Neural cell (in vitro differentiated cells): ENCODE results near the gene SLC8A3.

Experiments used
- EP300 ChIP-seq: fragments of 450-650 bp; conservative IDR thresholded peaks from 2 replicates; pipeline ENCODE4 v1.6.1; 2014; ENCODE audit warnings: antibody characterized with exemption, mild to moderate bottlenecking, moderate library complexity; ENCODE audit not compliant: poor library complexity, severe bottlenecking
- EZH2 ChIP-seq: fragments of 200-600, 300-800 bp; shearing (Covaris generic), sonication (generic); IDR thresholded peaks from 2 replicates; pipeline ENCODE4 v1.6.1; 2014; ENCODE audit warnings: antibody characterized with exemption, low read length, borderline replicate concordance, mild to moderate bottlenecking; ENCODE audit not compliant: insufficient read depth, poor library complexity, severe bottlenecking
- MXI1 ChIP-seq: fragments of 450-650 bp; conservative IDR thresholded peaks from 2 replicates; pipeline ENCODE4 v1.6.1; 2014; ENCODE audit warnings: antibody characterized with exemption, mild to moderate bottlenecking; ENCODE audit not compliant: poor library complexity, severe bottlenecking
- RAD21 ChIP-seq: fragments of 450-650 bp; conservative IDR thresholded peaks from 2 replicates; pipeline ENCODE4 v1.6.1; 2014; ENCODE audit warnings: antibody characterized with exemption, mild to moderate bottlenecking, moderate library complexity
- SMC3 ChIP-seq: fragments of 450-650 bp; conservative IDR thresholded peaks from 2 replicates; pipeline ENCODE4 v1.6.1; 2014; ENCODE audit warnings: antibody characterized with exemption, mild to moderate bottlenecking, moderate library complexity; ENCODE audit not compliant: poor library complexity
- TAF1 ChIP-seq: IDR thresholded peaks from 2 replicates; pipeline ENCODE4 v1.6.1; 2012; ENCODE audit warnings: low read depth
- TF ChIP-seq, protein P1 (sequence below): fragments of 450-650 bp; IDR thresholded peaks from 2 replicates; pipeline ENCODE4 v1.5.1; 2014; ENCODE audit warnings: antibody characterized with exemption, mild to moderate bottlenecking, moderate library complexity; ENCODE audit not compliant: poor library complexity, severe bottlenecking
- TF ChIP-seq, protein P2 (sequence below): IDR thresholded peaks from 2 replicates; pipeline ENCODE4 v1.6.1; 2012; ENCODE audit warnings: borderline replicate concordance

DNA sequence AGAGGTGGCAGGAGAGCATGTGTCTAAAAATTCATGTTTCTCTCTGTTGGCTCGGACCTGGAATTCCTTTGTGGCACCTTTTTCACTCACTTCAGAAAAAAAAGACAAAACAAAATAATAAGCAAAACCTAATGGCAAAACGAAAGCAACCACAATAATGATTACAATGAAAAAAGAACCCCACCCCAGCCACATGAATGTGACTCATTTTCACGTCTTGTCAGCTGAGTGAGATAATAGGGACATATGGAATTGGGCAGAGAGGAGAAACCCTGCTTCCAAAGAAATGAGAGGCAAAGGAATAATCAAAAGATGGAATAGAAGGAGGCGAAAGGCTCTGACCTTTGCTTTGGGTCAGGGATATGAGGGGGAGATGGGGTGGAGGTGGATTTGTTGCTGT lies 143.4 kb downstream of the SLC8A3 start:
- TF ChIP-seq EZH2 (no peak), SMC3 (no peak), RAD21 (no peak), TAF1 (no peak), MXI1 (no peak), EP300 (no peak)
- TF ChIP-seq, protein P1, sequence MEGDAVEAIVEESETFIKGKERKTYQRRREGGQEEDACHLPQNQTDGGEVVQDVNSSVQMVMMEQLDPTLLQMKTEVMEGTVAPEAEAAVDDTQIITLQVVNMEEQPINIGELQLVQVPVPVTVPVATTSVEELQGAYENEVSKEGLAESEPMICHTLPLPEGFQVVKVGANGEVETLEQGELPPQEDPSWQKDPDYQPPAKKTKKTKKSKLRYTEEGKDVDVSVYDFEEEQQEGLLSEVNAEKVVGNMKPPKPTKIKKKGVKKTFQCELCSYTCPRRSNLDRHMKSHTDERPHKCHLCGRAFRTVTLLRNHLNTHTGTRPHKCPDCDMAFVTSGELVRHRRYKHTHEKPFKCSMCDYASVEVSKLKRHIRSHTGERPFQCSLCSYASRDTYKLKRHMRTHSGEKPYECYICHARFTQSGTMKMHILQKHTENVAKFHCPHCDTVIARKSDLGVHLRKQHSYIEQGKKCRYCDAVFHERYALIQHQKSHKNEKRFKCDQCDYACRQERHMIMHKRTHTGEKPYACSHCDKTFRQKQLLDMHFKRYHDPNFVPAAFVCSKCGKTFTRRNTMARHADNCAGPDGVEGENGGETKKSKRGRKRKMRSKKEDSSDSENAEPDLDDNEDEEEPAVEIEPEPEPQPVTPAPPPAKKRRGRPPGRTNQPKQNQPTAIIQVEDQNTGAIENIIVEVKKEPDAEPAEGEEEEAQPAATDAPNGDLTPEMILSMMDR = no peak
- TF ChIP-seq, protein P2, sequence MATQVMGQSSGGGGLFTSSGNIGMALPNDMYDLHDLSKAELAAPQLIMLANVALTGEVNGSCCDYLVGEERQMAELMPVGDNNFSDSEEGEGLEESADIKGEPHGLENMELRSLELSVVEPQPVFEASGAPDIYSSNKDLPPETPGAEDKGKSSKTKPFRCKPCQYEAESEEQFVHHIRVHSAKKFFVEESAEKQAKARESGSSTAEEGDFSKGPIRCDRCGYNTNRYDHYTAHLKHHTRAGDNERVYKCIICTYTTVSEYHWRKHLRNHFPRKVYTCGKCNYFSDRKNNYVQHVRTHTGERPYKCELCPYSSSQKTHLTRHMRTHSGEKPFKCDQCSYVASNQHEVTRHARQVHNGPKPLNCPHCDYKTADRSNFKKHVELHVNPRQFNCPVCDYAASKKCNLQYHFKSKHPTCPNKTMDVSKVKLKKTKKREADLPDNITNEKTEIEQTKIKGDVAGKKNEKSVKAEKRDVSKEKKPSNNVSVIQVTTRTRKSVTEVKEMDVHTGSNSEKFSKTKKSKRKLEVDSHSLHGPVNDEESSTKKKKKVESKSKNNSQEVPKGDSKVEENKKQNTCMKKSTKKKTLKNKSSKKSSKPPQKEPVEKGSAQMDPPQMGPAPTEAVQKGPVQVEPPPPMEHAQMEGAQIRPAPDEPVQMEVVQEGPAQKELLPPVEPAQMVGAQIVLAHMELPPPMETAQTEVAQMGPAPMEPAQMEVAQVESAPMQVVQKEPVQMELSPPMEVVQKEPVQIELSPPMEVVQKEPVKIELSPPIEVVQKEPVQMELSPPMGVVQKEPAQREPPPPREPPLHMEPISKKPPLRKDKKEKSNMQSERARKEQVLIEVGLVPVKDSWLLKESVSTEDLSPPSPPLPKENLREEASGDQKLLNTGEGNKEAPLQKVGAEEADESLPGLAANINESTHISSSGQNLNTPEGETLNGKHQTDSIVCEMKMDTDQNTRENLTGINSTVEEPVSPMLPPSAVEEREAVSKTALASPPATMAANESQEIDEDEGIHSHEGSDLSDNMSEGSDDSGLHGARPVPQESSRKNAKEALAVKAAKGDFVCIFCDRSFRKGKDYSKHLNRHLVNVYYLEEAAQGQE = no peak
